ENCODE results near the gene DNAAF5. TPM values are rescaled to one million over a fixed set of nuclear protein-coding genes. Genes with fewer than 3 reads are reported as not detected.
A peak's percentile ranks its signal among the peaks of the same experiment; 100 is the strongest.

Gene DNAAF5
- total RNA-seq, 4 donors from 2014 or later = 26.8 to 75.8 (median 45.3) TPM

GRCh38 chr7:744854-745430, 18.4 kb downstream of the DNAAF5 start:
- DNase-seq = no peak
- Histone ChIP-seq H3K36me3 (peaks cover 0 to 29% (median 0%) of the 10 kb centered on the region in 3 donors), H3K27me3 (no peaks in the 10 kb centered on the region), H3K4me3 (no peak overlapping the region), H3K9me3 (no peaks in the 10 kb centered on the region), H3K27ac (no peak overlapping the region), H3K4me1 (no peaks in the 10 kb centered on the region)
- TF ChIP-seq, protein P1, sequence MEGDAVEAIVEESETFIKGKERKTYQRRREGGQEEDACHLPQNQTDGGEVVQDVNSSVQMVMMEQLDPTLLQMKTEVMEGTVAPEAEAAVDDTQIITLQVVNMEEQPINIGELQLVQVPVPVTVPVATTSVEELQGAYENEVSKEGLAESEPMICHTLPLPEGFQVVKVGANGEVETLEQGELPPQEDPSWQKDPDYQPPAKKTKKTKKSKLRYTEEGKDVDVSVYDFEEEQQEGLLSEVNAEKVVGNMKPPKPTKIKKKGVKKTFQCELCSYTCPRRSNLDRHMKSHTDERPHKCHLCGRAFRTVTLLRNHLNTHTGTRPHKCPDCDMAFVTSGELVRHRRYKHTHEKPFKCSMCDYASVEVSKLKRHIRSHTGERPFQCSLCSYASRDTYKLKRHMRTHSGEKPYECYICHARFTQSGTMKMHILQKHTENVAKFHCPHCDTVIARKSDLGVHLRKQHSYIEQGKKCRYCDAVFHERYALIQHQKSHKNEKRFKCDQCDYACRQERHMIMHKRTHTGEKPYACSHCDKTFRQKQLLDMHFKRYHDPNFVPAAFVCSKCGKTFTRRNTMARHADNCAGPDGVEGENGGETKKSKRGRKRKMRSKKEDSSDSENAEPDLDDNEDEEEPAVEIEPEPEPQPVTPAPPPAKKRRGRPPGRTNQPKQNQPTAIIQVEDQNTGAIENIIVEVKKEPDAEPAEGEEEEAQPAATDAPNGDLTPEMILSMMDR (IDR thresholded peaks at IDR 0.05) = no peak
- no peak for TF ChIP-seq POLR2A (IDR thresholded peaks at IDR 0.05)

GRCh38 chr7:745431-746154, 19.1 kb downstream of the DNAAF5 start:
- TF ChIP-seq, protein P1 (IDR thresholded peaks at IDR 0.05) = no peak
- TF ChIP-seq POLR2A (IDR thresholded peaks at IDR 0.05) = no peak
- no peak for DNase-seq
- peaks cover 0 to 28% (median 0%) of the 10 kb centered on the region in 3 donors for H3K36me3 ChIP-seq

GRCh38 chr7:746155-747061, 19.9 kb downstream of the DNAAF5 start:
- Histone ChIP-seq H3K4me3 (no peak overlapping the region), H3K36me3 (peaks cover 0 to 26% (median 0%) of the 10 kb centered on the region in 3 donors), H3K4me1 (no peaks in the 10 kb centered on the region), H3K9me3 (no peaks in the 10 kb centered on the region), H3K27ac (no peak overlapping the region), H3K27me3 (no peaks in the 10 kb centered on the region)
- TF ChIP-seq, protein P1 (IDR thresholded peaks at IDR 0.05) = no peak
- no peak for TF ChIP-seq POLR2A (IDR thresholded peaks at IDR 0.05)
- DNase-seq = peak in 1 of 3 donors; percentile 42

More at GRCh38 chr7:745431-746154, 19.1 kb downstream of the DNAAF5 start:
- Histone ChIP-seq H3K27me3 (no peaks in the 10 kb centered on the region), H3K9me3 (no peaks in the 10 kb centered on the region), H3K4me1 (no peaks in the 10 kb centered on the region), H3K27ac (no peak overlapping the region), H3K4me3 (no peak overlapping the region)

GRCh38 chr7:747186-747585, 20.7 kb downstream of the DNAAF5 start:
- H3K27ac ChIP-seq = no peak overlapping the region
- TF ChIP-seq, protein P1 (IDR thresholded peaks at IDR 0.05) = no peak
- no peak for TF ChIP-seq POLR2A (IDR thresholded peaks at IDR 0.05)
- peaks cover 0 to 26% (median 0%) of the 10 kb centered on the region in 3 donors for H3K36me3 ChIP-seq
- H3K27me3 ChIP-seq = no peaks in the 10 kb centered on the region
- peak in 1 of 3 donors; percentile 23 for DNase-seq
- H3K4me1 ChIP-seq = no peaks in the 10 kb centered on the region
- no peak overlapping the region for H3K4me3 ChIP-seq
- H3K9me3 ChIP-seq = no peaks in the 10 kb centered on the region

DNA sequence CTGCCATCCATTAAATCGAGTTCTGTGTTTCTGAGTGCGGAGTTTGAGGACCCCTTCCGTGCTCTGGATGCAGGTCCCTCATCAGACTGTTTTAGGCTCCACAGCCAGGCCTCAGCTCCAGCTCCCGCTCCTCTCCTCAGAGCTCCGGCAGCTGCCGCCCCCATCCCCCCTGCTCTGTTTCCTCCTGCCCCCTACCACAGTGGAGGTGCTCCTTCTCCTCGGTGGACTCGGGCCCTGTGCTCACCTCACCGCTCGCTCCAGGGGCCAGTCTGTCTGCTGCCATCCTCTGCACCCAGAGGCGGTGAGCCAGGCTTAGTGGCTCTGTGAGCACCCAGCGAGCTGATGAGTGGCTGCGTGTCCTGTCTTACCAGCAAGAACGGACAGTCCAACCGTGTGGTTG, 21.9 kb downstream of the DNAAF5 start:
- H3K4me3 ChIP-seq = no peak overlapping the region
- peaks cover 0 to 29% (median 0%) of the 10 kb centered on the region in 3 donors for H3K36me3 ChIP-seq
- no peaks in the 10 kb centered on the region for H3K9me3 ChIP-seq
- no peak overlapping the region for H3K27ac ChIP-seq
- no peaks in the 10 kb centered on the region for H3K27me3 ChIP-seq
- no peak for TF ChIP-seq POLR2A (IDR thresholded peaks at IDR 0.05)
- TF ChIP-seq, protein P1 (IDR thresholded peaks at IDR 0.05) = no peak
- H3K4me1 ChIP-seq = no peaks in the 10 kb centered on the region
- DNase-seq = peak in 1 of 3 donors; percentile 32
